ENCODE results near the gene SLC37A3.

SLC37A3 gene

GRCh38 chr7:140292438-140292837 is 105.9 kb downstream of the SLC37A3 start:
- no peaks in the 10 kb centered on the region for H3K36me3 ChIP-seq (ENCODE audit: control insufficient read depth, insufficient read depth, low read length)
- no peaks in the 10 kb centered on the region for H3K27me3 ChIP-seq (ENCODE audit: control insufficient read depth, insufficient read depth, low read length)
- no peak overlapping the region for H3K27ac ChIP-seq (ENCODE audit: low read depth, low read length)
- no peak overlapping the region for H3K9ac ChIP-seq (ENCODE audit: low read length)
- H3K4me1 ChIP-seq (ENCODE audit: control insufficient read depth, insufficient read depth, low read length), result no peaks in the 10 kb centered on the region
- H3K4me3 ChIP-seq (ENCODE audit: low read length), result no peak overlapping the region

- Histone ChIP-seq H3K9ac (ENCODE audit: low read length) (no peak overlapping the region), H3K27me3 (ENCODE audit: control insufficient read depth, insufficient read depth, low read length) (no peaks in the 10 kb centered on the region), H3K4me3 (ENCODE audit: low read length) (no peak overlapping the region), H3K36me3 (ENCODE audit: control insufficient read depth, insufficient read depth, low read length) (no peaks in the 10 kb centered on the region), H3K27ac (ENCODE audit: low read depth, low read length) (no peak overlapping the region), H3K4me1 (ENCODE audit: control insufficient read depth, insufficient read depth, low read length) (no peaks in the 10 kb centered on the region)
These were observed 108.5 kb downstream of the SLC37A3 start for GRCh38 chr7:140289804-140290203.

- H3K4me3 ChIP-seq (ENCODE audit: low read length), result no peak overlapping the region
- no peaks in the 10 kb centered on the region for H3K27me3 ChIP-seq (ENCODE audit: control insufficient read depth, insufficient read depth, low read length)
- H3K9ac ChIP-seq (ENCODE audit: low read length), result no peak overlapping the region
- no peaks in the 10 kb centered on the region for H3K4me1 ChIP-seq (ENCODE audit: control insufficient read depth, insufficient read depth, low read length)
- H3K36me3 ChIP-seq (ENCODE audit: control insufficient read depth, insufficient read depth, low read length), result no peaks in the 10 kb centered on the region
- no peak overlapping the region for H3K27ac ChIP-seq (ENCODE audit: low read depth, low read length)
These were observed 110.3 kb downstream of the SLC37A3 start for GRCh38 chr7:140287988-140288387.

GRCh38 chr7:140285938-140286337 is 112.4 kb downstream of the SLC37A3 start:
- Histone ChIP-seq H3K27me3 (ENCODE audit: control insufficient read depth, insufficient read depth, low read length) (no peaks in the 10 kb centered on the region), H3K36me3 (ENCODE audit: control insufficient read depth, insufficient read depth, low read length) (no peaks in the 10 kb centered on the region), H3K4me3 (ENCODE audit: low read length) (no peak overlapping the region), H3K4me1 (ENCODE audit: control insufficient read depth, insufficient read depth, low read length) (no peaks in the 10 kb centered on the region), H3K27ac (ENCODE audit: low read depth, low read length) (no peak overlapping the region), H3K9ac (ENCODE audit: low read length) (no peak overlapping the region)

DNA sequence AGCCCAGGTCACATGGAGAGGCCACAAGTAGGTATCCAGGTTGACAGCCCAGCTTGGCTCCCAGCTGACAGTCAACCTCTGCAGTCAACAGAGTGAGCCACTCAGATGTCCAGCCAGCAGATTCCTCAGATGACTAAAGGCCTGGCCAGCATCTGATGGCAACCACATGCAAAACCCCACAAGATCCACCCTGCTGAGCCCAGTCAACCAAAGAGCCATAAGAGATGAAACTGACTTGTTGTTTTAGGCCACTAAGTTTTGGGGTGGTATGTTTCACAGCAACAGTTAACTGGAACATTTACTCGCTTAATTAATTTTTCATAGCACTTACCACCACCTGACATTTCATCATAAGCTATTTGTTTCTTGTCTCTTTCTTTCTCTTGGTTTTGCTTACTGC is 114.3 kb downstream of the SLC37A3 start:
- Histone ChIP-seq H3K27me3 (ENCODE audit: control insufficient read depth, insufficient read depth, low read length) (no peaks in the 10 kb centered on the region), H3K4me1 (ENCODE audit: control insufficient read depth, insufficient read depth, low read length) (no peaks in the 10 kb centered on the region), H3K4me3 (ENCODE audit: low read length) (no peak overlapping the region), H3K9ac (ENCODE audit: low read length) (no peak overlapping the region), H3K27ac (ENCODE audit: low read depth, low read length) (no peak overlapping the region), H3K36me3 (ENCODE audit: control insufficient read depth, insufficient read depth, low read length) (no peaks in the 10 kb centered on the region)
